Nucleus accumbens (tissue), 56 donors: ENCODE results near the gene EYA4.

Experiments
- DNase-seq, 56 donors: peaks; one replicate each; lab custom pipeline; 2025; lab: John Stamatoyannopoulos, UW

EYA4 gene

DNA sequence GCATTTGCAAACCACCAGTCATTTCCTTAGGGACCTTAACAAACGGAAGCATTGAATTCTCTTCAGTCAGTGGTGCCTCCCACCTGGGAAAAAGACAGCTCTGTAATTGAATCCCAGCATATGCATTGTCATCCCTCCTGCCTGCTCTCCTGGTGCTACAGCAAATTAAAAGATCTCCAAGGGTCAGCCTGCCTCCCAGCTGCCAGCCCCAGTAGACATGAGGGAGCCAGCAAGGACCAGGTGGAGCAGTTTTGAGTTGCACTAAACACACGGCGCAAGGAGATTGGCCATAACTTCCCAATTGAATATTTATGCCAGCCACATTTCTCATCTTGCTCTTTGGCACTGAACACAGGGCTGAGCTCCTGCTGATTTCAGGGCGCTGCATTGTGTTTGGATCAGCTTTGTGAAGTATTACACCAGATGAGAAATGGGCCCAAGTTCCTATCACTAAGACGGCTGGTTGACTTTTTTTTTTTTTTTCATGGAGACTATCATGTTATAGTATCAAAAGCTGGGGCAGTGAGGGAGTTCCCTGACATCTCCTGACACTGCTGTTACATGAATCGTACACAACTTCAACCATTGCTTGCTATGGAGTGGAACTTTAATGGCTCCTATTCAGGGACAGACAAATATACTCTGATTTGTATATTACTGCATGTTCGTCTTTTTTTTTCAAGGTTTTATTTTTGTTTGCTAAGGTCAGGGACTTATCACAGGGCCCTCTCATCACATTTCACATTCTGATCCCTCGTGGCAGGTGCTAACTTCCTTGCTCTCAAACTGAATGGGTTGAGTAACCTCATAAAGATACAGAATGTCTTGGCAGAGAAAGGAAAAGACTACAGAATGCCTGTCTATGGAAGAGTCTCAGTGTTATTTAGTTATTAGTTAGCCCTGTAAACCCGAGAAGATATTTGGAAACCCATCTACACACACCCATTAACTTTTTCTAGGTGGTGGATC lies 191.1 kb downstream of the EYA4 start:
- DNase-seq = no peak

DNA sequence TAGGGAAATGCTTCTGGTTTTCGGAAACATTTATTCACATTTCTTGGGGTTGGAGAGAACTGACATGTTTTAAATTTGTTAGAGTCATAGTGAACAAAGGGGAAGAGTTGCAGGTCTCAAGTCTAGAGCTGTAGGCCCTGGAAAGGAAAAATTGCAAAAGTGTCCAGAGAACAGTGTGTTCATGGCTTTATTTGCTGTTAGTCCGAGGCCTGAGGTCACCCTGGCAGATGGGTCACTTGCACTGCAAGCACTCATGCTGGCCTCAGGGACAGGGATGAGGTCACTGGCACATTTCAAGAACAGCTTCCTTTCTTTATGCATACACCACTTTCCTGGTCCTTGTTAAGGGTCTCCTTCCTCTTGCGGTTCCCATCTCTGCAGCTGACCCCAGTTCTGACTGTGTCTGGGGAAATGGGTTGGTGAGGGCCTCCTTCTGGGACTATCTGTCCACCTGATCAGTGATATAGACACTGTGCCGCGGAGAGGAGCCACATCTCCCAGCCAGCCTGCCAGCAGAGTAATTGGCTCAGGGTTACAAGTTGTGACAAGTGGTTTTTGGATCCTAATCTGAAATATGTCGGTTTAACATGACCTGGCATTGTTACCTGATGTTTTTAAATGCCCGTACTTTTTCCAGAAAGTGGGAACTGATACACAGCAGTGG lies 194.0 kb downstream of the EYA4 start:
- no peak for DNase-seq

DNA sequence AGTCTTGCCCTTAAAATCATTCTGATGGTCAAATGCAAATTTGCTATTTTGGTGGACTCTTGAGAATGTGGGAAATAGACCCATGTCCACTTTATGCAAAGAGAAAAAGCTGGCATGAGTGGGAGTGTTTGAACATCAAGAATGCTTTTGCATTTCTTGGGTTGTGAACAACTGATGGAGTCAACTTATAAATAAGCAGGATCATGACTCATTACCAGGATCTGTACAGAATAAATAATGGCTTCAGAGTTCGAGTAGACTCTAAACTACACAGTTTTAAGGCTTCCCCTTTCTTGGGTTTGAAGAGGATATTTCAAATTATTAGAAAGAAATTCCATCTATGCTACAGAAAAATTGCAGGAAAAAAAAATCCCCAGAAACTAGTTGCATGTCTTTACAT lies 195.5 kb downstream of the EYA4 start:
- no peak for DNase-seq

DNA sequence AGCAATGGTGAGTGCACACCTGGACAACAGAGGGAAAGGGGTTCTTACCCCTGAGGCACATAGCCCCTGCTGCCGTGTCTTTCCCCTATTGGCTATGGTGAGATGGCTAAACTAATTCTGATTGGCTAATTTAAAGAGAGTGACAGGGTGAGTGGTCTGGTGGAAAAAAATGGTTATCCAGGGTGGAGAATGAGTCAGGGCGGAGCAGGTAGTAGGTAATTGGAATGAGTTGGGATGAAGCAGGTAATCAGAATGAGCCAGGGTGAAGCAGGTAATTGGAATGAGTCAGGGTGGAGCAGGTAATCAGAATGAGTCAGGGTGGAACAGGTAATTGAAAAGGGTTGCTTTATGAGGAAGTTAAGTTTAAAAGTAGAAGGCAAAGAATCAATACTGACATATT lies 200.3 kb downstream of the EYA4 start:
- no peak for DNase-seq

DNA sequence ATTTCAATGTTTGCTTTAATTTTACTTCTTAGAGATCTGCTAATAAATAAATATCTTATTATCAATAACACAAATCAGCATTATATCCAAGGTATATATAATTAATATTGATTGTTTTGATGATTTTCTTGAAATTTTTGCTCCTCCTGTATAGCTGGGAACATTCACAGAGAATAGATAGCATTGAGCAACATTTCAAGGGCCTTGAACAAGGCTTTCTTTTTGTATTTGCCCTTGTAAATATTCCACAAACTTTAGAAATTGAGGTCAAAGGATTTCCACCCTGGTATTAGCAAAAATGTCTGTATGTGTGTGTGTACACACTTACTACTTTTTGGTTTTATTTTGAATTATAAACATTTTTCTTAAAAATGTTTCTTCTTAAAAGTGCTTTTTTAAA lies 205.6 kb downstream of the EYA4 start:
- DNase-seq = no peak

DNA sequence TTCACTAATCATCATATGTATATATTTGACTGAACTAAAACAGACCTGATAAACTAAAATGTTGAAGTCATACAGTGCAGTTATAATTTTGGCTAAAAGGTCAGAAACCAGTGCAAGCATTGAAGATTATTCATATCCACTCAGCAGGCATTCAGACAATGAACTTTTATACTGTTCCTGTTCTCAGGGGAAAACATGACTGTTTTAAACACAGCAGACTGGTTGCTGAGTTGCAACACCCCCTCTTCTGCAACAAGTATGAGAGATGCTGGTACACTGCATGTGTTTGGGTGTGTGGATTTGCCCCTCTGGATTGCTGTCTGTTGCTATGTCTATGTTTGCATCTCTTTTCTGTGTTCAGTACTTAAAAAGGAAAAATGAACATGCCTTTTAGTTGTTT lies 206.8 kb downstream of the EYA4 start:
- no peak for DNase-seq

DNA sequence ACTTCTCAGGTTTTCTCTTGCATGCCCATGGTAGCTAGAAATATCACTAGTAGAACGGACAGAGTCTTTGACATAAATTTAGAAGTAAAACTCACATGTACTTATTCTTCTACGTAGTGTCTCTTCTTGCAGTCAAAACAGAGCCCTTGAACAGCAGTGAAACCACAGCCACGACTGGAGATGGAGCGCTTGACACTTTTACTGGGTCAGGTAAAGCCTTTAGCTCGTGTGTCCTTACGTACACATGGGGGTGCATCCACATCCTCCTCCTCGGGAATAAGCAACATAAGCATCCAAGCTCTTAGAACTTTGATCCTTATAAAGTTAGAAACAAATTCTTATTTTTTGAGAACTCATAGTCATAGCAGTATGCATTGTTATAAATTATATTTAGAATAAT lies 215.3 kb downstream of the EYA4 start:
- DNase-seq = no peak

DNA sequence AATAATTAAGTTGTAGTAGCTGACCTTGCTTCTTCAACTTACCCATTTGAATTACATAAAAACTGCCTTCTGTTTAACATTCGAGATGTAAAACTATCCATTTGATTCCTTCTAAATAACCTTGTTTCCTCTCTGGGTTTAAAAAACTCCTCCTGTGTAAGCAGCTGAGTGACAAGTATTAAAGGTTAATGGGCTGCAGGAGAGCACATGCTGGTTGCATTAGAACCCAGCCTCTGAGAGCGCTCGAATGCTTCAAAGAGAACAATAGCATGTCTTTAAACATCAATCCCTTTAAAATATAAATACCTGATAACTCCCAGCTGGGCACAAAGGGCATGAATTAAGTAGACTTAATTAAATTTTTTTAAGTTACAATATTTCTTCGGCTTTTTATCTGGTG lies 215.8 kb downstream of the EYA4 start:
- no peak for DNase-seq

GRCh38 chr6:133460101-133460500 lies 218.9 kb downstream of the EYA4 start:
- DNase-seq = no peak

DNA sequence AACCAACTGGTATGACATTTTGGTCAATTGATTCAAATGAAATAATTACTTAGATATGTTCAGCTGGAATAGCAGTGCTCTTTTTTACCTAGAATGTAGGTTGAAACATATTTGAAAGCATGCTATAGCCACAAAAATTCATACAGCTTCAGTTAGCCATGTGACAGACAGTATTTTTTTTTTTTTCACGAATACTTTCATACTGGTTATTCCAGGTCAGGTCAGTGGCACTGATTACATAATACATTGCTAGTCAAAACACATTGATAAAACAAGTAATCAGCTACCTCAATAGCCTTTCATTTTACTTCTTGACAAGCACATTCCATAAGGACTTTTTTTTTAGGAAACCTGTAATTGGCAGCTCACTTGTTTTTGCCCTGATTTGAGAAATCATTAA lies 222.6 kb downstream of the EYA4 start:
- DNase-seq = no peak

DNA sequence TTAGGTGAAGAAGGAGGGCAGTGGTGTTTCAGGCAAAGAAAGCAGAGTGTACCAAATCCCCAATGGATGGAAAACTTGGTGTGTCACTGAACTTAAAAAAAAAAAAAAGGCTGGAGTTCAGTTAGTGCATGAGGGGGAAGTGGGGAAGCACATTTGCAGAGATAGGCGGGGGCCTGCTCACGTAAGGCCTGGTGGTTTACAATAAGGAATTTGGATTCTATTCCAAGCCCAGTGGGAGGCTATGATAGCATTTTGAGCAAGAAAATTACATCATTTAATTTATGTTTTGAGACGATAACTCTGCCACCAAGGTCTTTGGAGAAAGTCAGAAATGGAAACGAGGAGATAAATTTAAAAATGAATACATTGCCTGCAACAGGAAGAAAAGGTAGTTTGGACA lies 225.5 kb downstream of the EYA4 start:
- DNase-seq = no peak

DNA sequence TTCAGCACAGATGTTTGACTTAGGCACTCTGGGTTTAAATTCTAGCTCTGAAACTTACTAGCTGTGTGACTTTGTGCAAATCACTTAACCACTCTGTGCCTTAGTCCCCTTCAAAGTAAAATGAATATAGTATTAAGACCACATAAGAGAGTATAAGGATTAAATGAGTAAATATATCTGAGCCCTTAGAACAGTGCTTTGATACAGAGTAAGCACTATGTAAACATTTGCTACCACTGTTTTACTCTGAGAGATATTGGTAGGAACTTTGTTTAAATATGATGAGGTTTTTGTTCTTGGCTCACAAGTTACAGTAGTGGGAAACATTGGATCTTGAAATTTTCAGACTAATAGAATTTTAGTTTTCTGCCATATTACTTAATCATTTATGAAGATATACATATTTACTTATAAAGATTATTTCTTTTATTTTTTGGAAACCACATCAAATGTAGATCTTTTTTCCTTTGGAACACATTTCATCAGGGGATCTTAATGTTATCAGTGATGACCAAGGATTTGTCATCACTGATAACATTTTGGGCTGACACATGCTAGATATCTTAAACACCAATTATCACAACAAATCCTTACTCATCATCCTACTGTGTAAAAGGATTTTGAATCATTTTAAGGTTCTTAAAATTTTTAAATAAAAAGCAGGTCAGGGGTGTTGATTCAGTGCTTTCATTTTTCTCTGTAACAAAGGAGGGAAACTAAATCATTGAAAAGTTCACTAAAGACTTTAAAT lies 226.2 kb downstream of the EYA4 start:
- DNase-seq = no peak

DNA sequence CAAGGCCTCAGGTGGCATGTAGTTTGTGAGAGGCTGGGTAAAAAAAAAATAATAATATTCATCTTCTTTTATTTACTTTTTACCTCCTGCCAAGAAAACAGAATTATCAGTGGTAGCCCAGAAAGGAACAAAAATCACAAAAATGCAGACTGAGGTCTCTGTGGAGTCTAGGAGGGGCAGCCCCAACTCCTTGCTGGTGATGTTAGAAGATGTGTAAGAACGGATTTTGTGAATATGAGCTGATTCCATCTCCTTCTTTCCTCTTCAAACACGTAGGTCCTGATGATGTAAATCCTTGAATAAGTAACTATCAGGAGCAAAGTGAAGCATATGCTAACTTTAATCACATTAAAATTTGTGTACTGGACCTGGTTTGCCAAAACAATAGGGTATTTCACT lies 226.8 kb downstream of the EYA4 start:
- DNase-seq = no peak

DNA sequence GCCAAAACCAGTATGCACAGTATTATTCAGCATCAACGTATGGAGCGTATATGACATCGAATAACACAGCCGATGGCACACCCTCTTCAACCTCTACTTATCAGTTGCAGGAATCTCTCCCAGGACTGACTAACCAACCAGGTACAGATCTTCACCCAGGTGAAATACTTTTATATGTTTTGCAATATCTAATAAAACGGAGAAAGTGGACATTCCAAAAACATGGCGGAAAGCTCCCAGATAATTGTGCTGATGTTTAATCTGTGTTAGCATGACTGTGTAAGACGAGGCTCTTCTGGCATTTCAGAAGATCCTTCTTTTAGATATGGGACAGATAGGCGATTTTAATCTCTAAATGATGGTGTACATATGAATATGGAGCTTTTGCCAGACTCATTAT lies 227.4 kb downstream of the EYA4 start:
- DNase-seq = no peak

GRCh38 chr6:133474516-133474915 lies 233.4 kb downstream of the EYA4 start:
- no peak for DNase-seq

- no peak for DNase-seq
These were observed 237.5 kb downstream of the EYA4 start for GRCh38 chr6:133478673-133479072.

- DNase-seq = no peak
These were observed 246.0 kb downstream of the EYA4 start for GRCh38 chr6:133487174-133487573.

GRCh38 chr6:133495205-133495903 lies 254.2 kb downstream of the EYA4 start:
- DNase-seq = no peak

DNA sequence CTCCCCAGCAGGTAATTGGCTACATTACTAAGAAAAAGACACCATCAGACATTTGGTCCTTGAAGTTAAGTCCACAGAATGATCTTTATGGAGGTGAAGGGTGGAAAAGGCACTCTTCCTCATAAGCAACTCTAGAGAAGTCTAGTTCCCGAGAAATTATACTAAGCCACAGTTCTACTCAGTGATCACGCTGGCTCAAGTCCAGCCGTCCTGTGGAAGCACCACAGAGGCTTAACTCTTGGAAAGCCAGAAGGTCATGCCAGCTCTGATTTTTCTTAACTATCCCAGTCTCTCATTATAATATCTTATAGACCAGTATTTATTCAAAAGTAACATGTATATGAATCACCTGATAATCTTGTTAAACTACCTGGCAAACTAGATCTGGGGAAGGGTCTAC lies 258.5 kb downstream of the EYA4 start:
- DNase-seq = no peak

DNA sequence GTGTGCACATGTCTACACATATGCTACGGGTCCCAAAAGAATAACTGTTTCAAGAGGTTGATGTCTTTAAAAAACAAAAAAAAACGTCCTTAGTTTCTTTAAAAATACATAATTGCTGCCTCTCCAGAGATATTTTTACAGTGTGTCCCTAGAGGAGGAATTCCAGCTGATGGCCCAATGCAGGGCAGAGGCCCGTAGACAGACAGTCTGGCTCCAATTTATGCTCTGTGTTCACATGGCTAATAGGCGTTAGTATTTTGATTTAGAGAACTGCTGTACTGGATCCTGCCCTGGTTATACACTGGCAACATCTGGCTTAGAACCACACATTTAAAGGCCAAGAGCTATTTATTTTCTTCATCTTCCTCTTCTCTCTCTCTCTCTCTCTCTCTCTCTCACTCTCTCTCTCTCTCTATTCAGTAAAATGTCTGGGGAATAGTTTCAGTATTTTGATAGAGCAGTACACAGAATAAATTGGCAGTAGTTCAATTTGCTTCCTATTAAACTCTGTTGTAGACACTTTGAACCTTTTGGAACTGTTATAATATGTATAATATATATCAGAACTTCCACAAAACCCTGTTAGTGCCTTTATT lies 260.6 kb downstream of the EYA4 start:
- no peak for DNase-seq
